Skeletal muscle satellite cell (primary cell): Measurements from ENCODE around the gene EXOC3L4.

Experiments
- H3K27me3 ChIP-seq: 2 replicates; pipeline ENCODE4 v1.7.0; 2013; ENCODE audit warnings: low read length; ENCODE audit not compliant: control insufficient read depth, insufficient read depth
- H3K36me3 ChIP-seq: 2 replicates; pipeline ENCODE4 v1.7.0; 2013; ENCODE audit warnings: mild to moderate bottlenecking, control low read depth, low read length; ENCODE audit not compliant: insufficient read depth
- H3K4me1 ChIP-seq: 2 replicates; pipeline ENCODE4 v1.7.0; 2013; ENCODE audit warnings: low read length; ENCODE audit not compliant: control insufficient read depth, insufficient read depth
- H3K4me2 ChIP-seq: 2 replicates; pipeline ENCODE4 v1.7.0; 2013; ENCODE audit warnings: mild to moderate bottlenecking, low read length
- H3K4me3 ChIP-seq: 2 replicates; pipeline ENCODE4 v1.7.0; 2013; ENCODE audit warnings: low read length
- H3K9ac ChIP-seq: 2 replicates; pipeline ENCODE4 v1.7.0; 2013; ENCODE audit warnings: mild to moderate bottlenecking, low read depth, low read length, moderate library complexity
- H3K9me3 ChIP-seq: replicated peaks from 2 replicates; pipeline ENCODE4 v1.7.0; 2013; ENCODE audit warnings: mild to moderate bottlenecking, control low read depth, low read length

Gene EXOC3L4

DNA sequence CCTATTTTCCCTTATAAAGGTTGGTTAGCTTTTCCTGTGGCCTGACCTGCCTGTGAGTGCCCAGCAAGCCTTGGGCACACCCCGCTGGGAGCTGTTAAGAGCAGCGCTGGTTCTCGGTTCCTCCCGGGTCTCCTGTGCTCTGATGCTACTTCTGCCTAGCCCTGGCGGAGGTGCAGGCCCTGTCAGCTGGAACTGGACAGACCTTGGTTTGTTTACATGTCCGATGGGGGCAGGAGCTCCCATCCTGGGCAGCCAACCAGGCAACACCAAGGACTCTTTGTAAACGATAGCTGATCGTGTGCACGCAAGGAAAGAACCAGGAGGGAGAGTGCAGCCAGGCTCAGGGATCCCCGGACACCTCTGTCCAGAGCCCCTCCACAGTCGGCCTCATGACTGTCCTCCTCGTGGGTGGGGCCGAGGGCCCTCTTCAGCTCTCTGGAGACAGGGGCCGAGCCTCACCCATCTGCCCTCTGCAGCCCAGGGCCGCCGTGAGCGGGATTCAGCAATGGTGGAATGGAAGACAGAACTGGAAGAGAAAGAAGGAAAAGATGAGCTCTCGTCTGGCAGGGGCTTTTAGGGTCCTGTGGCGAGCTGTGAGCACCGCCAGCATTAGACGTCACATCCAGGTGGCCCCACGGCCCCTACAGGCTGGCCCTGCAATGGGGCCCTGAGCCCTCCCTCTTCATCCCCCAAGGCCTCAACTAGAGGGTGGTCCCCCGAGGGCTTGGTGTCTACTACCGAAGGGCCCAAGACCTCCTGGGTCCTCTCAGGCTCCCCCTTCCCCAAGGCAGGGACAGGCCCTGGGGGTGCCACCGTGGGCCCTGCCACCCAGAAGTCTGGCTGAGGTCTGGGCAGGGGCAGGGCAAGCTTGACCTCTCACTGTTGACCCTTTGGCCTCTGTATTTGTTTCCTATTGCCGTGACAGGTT is 41.1 kb downstream of the EXOC3L4 start:
- Histone ChIP-seq H3K4me1 (peaks cover 18% of the 10 kb centered on the region), H3K9ac (no peak overlapping the region), H3K9me3 (no peaks in the 10 kb centered on the region), H3K4me3 (no peak overlapping the region), H3K27me3 (peaks cover 29% of the 10 kb centered on the region), H3K4me2 (no peak overlapping the region), H3K36me3 (no peaks in the 10 kb centered on the region)

DNA sequence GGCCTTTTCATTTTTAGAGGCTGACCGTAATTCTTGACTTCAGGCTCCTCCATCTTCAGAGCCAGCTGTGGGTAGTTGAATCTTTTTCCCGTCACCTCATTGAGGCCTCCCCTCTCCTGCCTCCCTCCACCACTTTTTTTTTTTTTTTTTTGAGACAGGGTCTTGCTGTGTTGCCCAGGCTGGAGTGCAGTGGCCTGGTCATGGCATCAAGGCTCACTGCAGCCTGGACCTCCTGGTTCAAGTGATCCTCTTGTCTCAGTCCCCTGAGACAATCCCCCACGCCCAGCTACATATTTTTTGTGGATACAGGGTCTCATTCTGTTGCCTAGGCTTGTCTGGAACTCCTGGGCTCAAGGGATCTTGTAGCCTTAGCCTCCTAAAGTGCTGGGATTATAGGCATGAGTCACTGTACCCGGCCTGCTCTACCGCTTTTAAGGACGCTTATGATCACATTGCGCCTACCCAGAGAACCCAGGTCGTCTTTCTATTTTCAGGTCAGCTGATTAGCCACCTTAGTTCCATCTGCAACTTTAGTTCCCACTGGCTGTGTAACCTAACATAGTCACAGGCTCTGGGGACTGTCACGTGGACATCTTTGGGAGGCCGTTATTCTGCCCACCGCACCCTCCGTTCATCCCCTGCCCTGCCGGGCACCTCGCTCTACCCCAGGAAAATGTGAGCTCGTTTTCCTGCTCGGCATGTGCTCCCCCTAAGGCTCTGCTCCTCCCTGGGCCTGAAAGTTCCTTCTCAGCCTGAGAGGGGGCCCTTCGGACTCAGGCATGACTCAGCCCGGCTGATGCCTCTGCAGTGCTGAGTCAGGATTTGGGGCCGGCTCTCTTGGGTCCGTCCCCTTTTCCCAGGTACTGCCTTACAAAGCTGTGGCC is 42.1 kb downstream of the EXOC3L4 start:
- peak overlapping the region; percentile 65 for H3K4me2 ChIP-seq
- H3K4me1 ChIP-seq, result peaks cover 10% of the 10 kb centered on the region
- H3K27me3 ChIP-seq, result peaks cover 38% of the 10 kb centered on the region
- no peaks in the 10 kb centered on the region for H3K9me3 ChIP-seq
- H3K4me3 ChIP-seq, result no peak overlapping the region
- peak overlapping the region; percentile 20 for H3K9ac ChIP-seq
- H3K36me3 ChIP-seq, result no peaks in the 10 kb centered on the region

DNA sequence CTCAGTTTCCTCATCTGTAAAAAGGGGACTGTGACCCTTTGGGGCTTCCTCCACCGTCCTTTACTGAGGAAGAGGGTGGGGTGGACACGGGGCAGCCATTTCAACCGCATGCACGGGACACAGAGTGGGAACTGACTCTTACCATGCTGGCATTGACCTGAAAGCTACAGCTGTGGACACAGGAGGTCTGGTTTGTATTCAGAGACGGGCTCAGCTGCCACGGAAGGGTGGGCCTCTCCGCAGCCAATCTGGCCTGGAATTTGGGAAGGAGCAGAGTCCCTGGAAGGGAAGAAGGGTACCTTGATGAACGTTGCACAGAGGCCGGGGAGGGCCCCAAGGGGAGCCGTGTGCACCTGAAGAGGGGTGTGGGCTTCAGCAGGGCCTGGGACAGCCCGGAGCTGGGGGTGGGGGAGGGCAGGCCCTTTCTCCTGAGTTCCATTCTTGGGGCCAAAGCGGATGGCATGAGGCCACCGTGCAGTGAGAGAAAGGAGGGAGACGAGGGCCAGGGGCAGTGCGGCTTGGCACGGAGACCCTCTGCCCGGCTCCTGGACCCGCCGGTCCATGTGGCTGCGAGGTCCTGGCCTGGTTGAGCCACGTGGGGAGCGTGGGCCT is 43.3 kb downstream of the EXOC3L4 start:
- H3K9me3 ChIP-seq, result no peaks in the 10 kb centered on the region
- H3K4me2 ChIP-seq, result no peak overlapping the region
- H3K36me3 ChIP-seq, result no peaks in the 10 kb centered on the region
- H3K4me1 ChIP-seq, result peaks cover 10% of the 10 kb centered on the region
- no peak overlapping the region for H3K9ac ChIP-seq
- peaks cover 50% of the 10 kb centered on the region for H3K27me3 ChIP-seq
- H3K4me3 ChIP-seq, result no peak overlapping the region

DNA sequence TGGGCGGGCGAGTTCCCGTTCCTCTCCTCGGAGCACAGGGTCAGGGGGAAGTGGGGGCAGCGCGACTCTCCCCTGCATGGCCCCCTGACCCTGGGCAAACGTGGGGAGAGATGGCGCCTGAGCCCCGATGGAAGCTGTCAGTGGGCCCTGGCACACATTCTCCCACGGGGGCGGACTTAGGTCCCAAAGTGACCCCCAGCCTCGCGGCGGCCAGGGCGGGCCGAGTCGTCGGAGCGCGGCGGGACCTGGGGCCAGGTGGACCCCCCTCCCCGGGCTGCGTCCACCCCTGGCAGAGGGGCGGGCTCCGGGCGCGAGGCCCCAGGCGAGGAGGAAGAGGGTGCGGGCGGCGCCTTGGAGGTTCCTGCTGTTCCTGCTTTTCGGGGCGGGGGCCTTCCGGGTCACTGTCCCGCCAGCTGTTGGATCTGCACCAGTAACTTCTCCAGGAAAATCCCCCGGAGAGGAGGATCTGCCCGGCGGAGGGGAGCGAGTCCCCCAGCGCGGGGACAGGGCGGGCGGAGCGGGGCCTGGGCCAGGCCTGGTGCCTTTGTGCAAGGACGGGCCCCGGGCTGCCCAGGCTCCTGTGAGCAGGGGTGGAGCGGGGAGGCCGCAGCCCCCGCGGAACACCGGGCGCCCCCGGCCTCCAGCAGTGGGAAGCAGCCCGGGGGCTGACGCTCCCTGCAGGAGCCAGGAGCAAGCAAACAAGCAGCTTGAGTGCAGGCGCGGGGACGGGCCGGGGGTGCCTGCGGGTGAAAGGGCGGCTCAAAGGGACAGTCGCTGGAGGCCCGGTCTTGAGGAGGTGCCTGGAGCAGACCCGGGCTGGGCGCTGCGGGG is 44.0 kb downstream of the EXOC3L4 start:
- no peak overlapping the region for H3K4me3 ChIP-seq
- no peaks in the 10 kb centered on the region for H3K9me3 ChIP-seq
- no peaks in the 10 kb centered on the region for H3K36me3 ChIP-seq
- peaks cover 57% of the 10 kb centered on the region for H3K27me3 ChIP-seq
- H3K9ac ChIP-seq, result no peak overlapping the region
- no peak overlapping the region for H3K4me2 ChIP-seq
- peaks cover 10% of the 10 kb centered on the region for H3K4me1 ChIP-seq

DNA sequence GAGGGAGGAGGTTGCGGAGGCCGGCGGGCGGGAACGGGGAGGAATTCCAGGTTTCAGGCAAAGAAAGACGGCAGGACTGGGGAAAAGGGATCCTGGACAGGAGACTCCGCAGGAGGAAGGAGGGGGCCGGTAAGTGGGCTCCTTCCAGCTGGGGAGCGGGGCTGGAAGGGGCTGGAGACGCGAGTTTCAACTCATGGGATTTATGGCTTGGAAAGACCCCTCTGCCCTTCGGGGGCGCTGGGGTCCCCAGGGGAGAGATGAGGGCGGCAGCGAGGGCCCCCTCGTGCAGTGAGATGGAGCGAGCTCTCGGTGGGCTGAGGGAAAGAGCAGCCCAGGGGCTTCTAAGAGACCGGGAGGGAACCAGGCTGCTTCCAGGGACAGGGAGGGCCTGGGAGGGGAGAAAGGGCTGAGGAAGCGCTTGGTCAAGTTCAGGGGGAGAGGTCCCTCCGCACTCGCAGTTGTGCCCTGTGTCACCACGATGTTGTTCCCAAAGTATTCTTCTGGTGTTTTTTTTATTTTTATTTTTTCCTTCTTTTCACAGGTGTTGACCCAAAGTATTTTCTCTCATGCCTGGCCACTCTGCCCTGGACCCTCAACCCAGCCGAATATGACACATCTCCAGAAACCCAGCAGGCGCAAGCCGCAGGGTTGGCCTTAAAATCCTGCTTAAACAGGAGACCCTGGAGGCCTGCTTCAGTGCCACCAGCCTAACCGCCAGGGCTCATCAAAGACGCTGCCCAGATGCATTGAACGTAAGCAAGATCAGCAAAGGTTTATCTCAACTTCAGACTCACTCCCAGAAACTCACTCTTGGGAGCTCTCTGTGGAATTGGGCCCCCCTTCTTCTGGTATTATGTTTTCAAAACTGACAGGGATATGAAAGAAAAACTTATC is 44.9 kb downstream of the EXOC3L4 start:
- Histone ChIP-seq H3K27me3 (peaks cover 57% of the 10 kb centered on the region), H3K36me3 (no peaks in the 10 kb centered on the region), H3K4me3 (no peak overlapping the region), H3K4me1 (peaks cover 10% of the 10 kb centered on the region), H3K9me3 (no peaks in the 10 kb centered on the region), H3K4me2 (no peak overlapping the region), H3K9ac (no peak overlapping the region)

DNA sequence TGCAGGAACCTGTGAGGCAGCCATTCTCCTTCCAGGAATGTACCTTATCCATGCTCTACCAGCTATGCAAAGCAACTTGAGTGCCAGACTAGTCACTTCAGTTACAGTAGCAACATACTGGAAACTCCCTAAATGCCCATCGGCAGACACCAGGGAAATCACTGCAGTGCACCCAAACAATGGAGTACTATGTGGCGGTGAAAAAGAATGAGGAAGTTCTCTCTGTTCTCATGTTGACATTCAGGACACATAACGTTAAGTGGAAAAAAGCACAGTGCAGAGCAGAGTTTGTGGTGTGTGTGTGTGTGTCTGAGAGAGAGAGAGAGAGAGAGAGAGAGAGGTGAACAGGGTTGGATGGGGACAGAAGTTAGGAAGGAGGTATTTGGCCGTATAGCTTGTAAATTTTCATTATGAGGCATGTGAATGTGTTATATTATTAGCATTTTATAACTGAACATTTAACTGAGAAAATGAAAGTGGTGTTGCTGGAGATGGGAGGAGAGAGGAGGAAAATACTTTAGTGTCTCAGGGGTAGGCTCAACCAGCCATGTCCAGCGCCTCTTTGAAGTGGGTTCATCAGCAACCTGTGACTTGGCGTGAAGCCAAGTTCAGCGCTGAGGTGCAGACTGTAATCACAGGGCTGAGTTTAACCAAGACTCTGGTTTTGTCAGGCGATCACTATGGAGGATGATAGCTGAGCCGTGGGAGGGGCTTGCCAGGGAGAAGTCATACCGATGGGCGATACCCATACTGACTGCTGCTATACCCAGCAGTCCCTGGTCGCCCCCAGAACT is 46.0 kb downstream of the EXOC3L4 start:
- Histone ChIP-seq H3K9ac (no peak overlapping the region), H3K36me3 (no peaks in the 10 kb centered on the region), H3K4me1 (peaks cover 10% of the 10 kb centered on the region), H3K4me3 (no peak overlapping the region), H3K27me3 (peaks cover 57% of the 10 kb centered on the region), H3K9me3 (no peaks in the 10 kb centered on the region), H3K4me2 (no peak overlapping the region)

DNA sequence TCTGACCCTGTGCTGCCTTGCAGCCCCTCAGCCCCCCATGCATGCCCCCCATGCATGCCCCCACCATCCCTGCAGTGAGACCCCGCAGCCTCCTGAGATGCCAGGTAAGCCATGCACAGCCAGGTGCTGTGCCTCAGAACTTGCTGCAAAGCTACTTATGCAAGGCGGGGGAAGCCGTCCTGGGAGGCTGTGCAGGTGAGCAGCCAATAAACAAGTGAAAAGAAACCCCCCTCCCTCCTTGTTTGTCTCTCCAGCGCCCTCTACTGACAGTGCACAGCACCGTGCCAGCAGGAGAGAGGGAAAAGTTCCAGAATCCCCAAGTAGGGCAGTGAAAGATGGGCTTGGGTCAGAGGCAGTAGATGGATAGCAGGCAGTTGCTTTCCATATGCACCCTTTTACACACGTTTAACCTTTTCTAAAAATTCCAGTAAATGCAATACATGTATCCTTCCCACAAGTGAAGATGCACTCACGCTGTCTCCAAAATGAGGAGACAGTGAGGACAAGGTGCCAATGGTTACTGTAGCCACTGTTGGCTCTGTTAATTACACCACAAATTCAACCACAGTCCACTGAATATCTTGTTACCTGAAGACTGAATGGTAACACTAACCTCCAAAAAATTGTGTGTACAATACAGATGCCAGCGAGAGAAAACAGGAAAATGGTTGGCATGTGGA is 46.7 kb downstream of the EXOC3L4 start:
- peaks cover 9% of the 10 kb centered on the region for H3K4me1 ChIP-seq
- no peaks in the 10 kb centered on the region for H3K9me3 ChIP-seq
- no peaks in the 10 kb centered on the region for H3K36me3 ChIP-seq

DNA sequence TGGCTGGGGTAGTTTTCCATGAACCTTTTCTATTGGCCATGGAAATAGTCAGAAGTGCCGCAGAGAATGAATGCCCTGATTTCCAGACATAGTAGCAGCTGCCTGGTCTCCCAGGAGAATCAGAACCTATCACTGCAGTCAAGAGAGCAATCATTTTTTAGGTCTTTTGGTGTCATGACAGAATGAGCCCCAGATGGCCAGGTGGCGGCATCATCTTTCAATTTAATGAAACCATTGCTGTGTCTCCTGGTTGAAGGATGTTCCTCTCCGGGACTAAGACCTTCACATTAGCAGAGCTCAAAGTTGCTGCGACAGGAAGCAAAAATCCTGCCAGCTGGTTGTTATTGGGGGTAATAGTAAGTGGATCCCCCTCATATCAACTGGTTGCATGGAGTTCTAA is 47.5 kb downstream of the EXOC3L4 start:
- no peak overlapping the region for H3K9ac ChIP-seq
- H3K36me3 ChIP-seq, result no peaks in the 10 kb centered on the region
- no peaks in the 10 kb centered on the region for H3K9me3 ChIP-seq
- H3K27me3 ChIP-seq, result peaks cover 73% of the 10 kb centered on the region
- no peak overlapping the region for H3K4me2 ChIP-seq
- peaks cover 2% of the 10 kb centered on the region for H3K4me1 ChIP-seq
- H3K4me3 ChIP-seq, result no peak overlapping the region

More for the DNA sequence above, 46.7 kb downstream of the EXOC3L4 start:
- H3K4me2 ChIP-seq, result no peak overlapping the region
- peaks cover 65% of the 10 kb centered on the region for H3K27me3 ChIP-seq
- no peak overlapping the region for H3K9ac ChIP-seq
- no peak overlapping the region for H3K4me3 ChIP-seq

DNA sequence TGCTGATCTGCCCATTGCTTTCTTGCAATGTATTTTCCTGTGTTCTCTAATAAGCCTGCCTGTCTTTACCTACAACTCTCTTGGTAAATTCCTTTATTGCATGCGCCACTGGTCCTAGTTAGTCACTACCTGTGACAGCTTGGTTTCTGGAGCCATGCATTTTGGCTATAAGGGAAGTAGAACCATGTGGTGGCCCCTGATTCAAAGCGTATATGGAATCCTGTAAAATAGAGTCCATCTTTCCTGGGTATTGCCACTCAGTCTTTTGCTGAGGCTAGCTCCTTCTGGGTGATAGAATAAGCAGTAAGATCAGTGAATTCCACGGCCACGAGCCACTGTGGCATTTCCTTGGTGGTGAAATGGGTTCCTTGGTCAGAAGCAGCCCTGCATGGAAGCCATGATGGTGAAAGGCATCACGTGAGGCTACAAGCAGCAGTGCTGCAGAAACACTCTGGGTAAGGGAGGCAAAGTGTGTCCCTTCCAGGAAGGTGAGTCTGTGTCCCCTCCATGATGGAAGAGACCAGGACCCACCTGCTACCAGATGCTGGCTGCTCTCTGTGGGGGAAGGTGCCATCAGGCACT is 48.3 kb downstream of the EXOC3L4 start:
- no peaks in the 10 kb centered on the region for H3K9me3 ChIP-seq
- no peaks in the 10 kb centered on the region for H3K36me3 ChIP-seq
- H3K27me3 ChIP-seq, result peaks cover 75% of the 10 kb centered on the region
- H3K4me2 ChIP-seq, result no peak overlapping the region
- no peak overlapping the region for H3K9ac ChIP-seq
- no peaks in the 10 kb centered on the region for H3K4me1 ChIP-seq
- H3K4me3 ChIP-seq, result no peak overlapping the region
